Pulmonary artery endothelial cell (primary cell): ENCODE results near the gene LTBP1. TPM values are rescaled to one million over a fixed set of nuclear protein-coding genes. Genes with fewer than 3 reads are reported as not detected.

Experiments used
- DNase-seq: peaks from one replicate; pipeline ENCODE4 v3.0.0-alpha.2; 2011; ENCODE audit warnings: low read depth, low spot score
- total RNA-seq: library from RNA; depleted of rRNA; stranded (reverse); fragments of >200 nt; gene quantifications from 2 replicates; pipeline ENCODE4 v1.2.3, GENCODE V29; 2014

The LTBP1 gene
- total RNA-seq, 1 donor from 2014 or later, result 109 TPM

DNA sequence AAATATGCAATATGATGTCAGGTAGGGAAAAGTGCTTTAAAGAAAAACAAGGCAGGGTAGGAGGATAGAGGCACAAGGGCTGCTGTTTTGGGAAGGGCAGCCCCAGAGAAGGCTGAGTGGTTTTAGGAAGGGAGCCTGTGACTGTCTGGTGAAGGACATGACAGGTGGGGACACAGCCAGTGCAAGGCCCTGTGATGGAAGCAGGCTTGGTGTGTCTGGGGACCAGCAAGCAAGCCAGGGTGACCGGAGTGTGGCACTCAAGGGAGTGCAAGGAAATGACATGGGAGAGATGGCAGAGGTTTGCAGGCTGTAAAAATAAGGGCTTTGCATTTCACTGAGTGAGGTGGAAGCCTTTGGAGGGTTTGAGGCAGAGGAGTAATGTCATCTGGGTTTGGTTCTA lies 62.0 kb downstream of the LTBP1 start:
- DNase-seq, result no peak

DNA sequence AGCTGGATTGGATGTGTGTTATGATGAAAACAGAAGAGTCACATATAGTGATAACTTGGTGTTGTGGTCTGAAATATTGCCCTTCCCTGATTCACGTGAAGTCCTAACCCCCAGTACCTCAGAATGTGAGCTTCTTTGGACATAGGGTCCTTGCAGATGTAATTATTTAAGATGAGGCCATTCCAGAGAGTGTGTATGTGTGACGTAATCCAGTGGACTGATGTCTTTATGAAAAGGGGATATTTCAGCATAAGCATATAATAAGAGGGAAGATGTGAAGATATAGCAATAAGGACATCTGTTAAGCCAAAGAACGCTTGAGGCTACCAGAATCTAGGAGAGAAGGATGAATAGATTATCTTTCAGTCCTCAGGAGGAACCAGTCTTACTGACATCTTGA lies 62.5 kb downstream of the LTBP1 start:
- no peak for DNase-seq

DNA sequence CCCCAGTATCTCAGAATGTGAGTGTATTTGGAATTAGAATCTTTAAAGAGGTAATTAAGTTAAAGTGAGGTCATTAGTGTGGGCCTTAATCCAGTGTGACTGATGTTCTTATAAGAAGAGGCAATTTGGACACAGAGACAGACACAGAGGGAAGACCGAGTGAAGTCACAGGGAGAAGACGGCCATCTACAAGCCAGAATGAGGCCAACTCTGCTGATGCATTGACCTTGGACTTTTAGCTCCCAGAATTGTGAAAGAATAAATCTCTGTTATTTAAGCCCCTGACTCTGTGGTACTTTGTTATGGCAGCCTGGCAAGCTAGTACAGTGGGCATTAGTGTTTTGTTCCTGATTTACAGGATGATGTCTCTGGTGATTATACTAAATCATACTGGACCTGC lies 64.6 kb downstream of the LTBP1 start:
- DNase-seq, result no peak

DNA sequence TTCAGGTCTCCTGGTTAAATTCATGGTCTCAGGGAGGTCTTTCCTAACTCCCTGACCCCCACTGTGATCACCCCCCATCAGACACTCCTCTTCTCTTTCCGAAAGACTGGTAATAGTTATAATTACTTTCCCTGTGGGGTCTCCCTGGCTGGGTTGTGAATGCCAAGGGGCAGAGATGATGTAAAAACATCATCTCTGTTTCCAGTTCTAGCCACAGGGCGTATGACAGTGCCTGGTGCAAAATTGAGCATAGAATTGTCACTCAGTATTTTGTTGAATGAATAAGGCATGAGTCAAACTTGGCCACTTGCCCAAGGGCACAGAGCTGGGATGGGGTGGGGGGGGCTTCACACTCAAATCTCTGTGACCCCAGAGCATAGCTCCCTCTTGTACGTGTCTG lies 65.2 kb downstream of the LTBP1 start:
- DNase-seq, result no peak

DNA sequence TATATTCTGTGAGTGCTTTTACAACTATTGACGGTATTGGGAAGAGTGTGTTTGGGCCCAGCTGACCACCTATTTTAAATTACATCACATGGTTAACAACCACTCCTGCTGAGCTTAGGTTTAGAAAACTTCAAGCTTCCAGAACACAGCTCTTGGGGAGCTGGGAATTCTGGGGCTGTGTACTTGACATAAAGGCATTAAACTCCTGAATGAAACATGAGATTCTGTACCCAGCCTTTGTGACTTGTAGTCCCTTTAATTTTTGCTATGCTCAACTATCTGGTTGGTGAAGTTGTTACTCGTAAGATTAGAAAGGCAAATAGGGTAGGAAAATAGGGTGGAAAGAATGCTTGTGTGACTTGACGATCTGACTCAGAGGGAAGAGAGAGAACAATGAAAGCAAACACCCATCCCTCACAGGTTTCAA lies 66.9 kb downstream of the LTBP1 start:
- DNase-seq, result no peak

DNA sequence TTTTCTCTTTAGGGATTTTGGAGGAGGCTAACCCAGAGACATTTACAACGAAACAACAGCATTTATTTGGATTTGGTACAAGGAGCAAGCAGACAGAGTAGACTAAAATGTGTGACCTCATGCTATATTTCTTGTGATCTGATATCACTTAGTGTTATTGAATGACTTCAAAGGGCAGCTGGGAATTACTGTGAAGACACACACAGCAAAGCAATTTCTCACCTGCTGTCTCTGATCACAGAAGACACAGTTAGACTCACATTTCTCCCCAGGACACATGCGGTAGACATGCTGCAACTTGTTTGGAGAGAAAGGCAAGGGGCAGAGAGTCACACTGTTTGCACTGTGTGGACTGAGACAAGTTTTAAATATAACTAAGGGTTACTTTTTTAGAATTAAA lies 67.5 kb downstream of the LTBP1 start:
- no peak for DNase-seq

DNA sequence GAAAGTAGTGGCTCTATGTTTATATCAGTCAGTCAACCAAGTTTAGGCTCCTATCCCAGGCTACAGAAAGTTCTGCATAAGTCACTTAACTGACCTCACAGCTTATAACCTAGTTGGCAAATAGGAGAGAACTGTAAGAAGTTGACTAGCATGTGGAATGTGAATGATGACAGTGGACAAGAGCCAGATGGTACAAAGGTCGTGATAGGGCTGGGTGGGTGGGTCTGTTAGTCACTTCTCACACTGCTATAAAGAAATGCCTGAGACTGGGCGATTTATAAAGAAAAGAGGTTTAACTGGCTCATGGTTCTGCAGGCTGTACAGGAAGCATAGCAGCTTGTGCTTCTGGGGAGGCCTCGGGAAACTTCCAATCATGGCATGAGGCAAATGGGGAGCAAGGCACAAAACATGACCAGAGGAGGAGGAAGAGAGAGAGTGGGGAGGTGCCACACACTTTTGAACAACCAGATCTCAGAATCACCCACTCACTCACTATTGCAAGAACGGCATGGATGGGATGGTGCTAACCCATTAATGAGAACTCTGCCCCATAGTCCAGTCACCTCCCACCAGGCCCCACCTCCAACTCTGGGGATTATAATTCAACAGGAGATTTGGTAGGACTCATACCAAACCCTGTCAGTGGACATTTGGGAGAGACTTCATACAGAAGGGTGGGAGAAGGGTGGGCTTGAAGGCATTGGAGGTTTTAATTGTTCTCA lies 68.8 kb downstream of the LTBP1 start:
- DNase-seq, result no peak

DNA sequence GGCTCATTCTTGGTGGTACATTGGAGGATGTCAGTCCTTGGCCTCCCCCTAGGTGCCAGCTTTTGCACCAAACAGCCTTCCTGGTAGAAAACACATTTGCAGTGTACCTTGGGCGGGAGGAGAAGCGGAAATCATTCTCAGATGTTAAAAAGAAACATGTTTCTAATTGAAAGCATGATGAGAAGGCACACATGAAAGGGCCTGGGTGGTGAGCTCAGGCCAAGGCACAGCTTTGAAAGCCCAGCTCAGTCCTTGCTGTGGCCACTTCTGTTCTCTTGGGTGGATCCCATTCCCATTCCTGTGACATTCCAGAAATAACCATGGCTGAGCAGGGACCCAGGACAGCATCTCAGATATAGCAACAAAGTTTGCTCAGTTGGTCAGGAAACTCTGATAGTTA lies 71.5 kb downstream of the LTBP1 start:
- no peak for DNase-seq

DNA sequence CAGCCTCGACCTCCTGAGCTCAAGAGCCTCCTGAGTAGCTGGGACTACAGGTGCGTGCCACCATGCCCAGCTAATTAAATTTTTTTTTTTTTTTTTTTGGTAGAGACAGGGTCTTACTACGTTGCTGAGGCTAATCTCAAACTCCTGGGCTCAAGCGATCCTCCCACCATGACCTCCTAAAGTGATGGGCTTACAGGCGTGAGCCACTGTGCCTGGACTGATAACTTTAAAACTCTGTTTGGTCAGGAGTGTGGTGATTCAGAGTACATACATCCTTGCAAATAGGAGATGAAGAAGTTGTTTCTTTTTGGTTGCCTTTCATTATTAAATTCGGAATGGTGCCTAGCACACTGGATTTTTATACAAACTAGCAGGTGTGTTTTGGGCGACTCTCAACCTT lies 73.0 kb downstream of the LTBP1 start:
- DNase-seq, result no peak

DNA sequence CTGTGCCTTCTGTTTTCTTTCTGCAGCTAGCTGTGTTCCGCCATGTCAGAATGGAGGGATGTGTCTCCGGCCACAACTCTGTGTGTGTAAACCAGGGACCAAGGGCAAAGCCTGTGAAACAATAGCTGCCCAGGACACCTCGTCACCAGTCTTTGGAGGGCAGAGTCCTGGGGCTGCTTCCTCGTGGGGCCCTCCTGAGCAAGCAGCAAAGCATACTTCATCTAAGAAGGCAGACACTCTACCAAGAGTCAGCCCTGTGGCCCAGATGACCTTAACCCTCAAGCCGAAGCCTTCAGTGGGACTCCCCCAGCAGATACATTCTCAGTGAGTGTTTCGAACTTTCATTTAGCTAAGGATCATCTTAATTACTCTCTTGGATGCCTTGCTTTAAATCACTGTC lies 74.1 kb downstream of the LTBP1 start:
- no peak for DNase-seq

DNA sequence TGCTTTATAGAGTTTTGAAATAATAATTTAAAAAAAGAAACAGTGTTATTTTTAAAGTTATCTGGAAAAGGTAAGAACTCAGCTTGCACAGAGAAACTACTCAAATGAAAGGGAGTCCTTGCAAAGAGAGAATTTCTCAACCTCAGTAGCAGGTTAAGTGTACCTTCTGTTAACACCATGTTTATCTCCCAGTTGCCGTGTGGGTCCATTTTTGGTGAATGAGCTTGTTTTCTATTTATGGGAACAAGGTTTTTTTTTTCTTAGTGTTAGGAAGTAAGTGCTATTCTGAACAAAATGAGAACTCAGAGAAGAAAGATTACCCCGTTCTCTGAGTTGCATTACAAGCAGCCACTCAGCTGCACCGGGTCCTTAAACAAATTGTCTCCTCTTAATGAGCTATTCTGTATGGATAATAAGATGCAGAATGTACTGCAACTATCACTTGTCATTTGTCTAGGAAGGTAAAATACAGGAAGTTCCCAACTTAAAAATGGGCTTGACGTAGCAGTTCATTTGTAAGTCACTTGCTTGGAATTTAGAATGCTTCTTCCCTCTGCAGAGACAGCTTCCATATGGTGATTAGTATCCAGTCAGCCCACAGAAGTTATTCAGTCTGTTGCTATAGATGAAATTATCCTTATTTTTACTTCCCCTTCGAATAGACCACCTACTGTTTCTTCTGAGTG lies 74.9 kb downstream of the LTBP1 start:
- no peak for DNase-seq

DNA sequence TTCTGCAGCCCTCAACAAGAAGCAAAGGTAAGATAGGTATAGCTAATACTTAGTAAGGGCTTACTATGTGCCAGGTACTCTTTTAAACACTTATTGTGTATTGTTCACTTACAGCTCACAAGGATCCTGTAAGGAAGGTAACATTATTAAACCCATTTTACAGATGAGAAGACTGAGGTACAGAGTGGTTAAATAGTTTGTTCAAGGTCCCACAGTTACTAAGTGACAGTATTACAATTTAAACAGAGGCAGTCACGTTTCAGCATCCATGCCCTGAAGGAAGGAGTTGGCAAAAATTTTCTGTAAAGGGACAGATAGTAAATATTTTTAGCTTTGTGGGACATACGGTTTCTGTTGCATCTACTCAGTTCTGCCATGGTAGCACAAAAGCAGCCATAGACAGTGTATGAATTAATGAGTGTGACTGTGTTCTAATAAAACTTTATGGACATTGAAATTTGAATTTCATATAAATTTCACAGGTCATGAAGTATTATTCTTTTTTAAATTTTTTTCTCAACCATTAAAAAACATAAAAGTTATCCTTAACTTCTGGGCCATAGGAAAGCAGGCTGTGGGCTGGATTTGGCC lies 75.7 kb downstream of the LTBP1 start:
- DNase-seq, result no peak

DNA sequence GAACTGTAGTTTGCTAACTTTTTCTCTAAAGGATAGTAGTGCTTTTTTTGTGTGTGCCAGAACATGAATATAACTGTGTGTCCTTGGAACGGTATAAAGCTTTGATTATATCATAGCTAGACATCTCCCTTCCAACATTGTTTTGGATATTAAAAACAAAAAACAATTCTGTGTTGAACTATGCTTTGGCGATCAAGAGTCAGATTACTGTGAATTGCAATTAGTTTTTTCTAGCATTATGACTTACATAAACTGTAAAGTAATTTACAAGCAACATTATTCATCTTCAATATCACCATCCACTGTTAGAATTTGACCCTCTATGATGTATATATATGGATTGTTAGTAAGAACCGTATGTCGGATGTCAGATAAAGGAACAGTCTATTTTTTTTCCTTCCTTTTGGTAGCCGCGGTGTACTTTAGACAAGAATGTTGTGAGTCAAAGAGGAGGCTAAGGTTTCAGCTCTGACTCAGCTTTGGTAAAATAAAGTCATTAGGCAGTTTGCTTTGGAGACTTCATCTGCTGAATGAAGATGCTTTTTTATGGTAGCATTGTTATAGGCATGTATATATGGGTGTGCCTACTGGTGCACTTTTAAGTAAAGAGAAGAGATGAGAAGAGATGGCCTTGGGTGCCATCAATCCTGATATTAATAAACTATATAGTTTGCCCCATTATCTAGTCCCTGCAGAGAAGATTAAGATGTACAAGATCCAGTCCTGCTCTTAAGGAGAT lies 76.4 kb downstream of the LTBP1 start:
- DNase-seq, result peak; percentile 83

DNA sequence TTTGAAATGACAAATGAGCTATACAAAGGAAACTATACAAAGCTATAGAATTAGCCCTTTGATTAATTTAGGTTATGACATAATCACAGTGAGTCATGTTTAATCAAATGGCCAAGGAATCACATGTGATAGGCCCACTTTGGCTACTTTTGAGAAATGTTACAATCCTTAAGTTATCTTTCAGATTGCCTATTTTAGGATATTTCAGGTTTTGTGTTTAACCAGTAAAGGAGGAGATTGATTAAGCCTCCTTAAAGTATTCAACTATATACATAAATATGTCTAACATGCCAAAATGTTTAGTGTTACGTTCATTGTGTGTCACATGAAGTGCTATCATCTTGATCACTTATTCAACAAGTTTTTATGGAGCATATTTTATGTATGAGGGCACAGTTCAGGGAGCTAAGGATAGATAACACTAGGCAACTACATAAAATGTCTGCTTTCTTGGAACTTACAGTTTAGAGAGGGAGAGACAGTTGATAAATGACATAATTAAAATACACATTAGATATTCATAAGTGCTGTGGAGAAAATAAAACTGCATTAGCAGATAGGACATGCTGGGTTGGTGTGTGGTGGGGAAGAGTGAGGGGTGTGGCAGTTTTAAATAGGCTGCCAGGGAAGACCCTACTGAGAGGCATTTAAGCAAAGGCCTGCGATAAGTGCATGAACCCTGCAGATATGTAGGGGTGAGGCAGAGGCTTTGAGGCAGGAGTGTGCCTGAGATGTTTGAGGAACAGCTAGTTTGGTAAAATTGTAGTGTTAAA lies 77.2 kb downstream of the LTBP1 start:
- no peak for DNase-seq

DNA sequence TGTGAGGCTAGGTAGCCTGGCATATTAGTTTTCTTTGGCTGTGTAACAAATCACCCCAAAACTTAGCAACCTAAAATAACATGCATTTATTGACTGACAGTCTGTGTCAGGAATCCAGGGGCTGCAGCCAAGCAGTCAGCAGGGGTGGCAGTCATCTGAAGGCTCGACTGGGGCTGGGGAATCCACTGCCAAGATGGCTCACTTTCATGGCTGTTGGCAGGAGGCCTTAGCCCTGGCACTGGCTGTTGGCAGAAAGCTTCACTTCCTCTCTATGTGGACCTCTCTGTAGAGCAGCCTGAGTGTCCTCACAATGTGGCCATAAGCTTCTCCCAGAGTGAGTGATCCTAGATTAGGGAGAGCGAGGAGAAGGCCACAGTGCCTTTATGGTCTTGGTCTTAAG lies 78.0 kb downstream of the LTBP1 start:
- DNase-seq, result no peak

DNA sequence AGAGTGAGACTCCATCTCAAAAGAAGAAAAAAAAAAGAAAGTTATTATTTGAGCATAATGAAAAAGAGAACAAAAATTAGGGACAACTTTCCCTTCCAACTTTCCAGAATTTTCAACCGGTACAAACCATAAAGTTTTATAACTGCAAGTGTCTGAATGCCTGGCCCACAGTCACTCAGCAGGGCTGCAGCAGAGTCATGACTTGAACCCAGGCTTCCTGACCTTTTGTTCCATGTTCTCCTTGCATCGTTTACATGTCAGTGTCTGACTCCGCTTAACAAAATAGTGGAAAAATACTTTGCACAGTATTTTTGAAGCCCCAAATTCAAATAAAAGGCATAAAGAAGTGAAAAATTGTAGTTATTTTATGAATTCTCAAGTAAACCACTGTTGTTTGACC lies 82.7 kb downstream of the LTBP1 start:
- DNase-seq, result no peak

DNA sequence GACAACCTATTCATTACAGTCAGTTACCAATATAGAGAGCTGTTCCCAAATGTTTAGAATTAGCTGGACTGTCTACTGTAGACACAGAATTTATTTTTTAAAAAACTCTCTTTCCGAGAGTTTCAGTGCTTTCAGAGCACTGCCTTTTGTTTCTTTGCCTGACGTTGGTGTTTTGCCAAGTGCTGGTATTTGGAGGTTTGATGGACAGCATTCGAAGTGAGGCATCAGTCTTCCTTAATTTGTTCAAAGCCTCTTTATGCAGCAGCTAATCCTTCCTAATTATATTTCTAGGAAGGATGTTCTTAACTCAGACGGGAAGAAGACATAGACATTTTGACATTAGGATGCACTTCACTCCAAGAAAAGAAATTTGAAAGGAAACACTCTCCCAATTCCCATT lies 83.2 kb downstream of the LTBP1 start:
- no peak for DNase-seq

DNA sequence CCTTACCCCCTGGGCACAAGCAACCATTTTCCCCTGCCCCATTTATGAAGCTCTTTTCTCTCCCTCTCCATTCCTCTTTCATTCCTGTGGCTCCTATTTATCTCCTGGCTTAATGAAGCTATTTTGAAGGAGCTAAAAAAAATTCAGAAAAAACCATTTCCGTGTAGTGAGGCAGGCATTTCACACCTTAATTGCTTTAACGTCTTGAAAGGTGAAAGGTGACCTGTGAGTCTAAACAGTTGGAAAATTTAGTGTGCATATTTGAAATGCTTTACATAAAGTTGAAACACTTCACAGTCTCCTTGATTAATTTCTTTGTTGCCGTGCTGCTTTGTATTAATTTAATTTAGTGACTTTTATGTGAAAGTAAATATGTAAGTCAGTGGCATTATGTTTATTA lies 83.6 kb downstream of the LTBP1 start:
- DNase-seq, result no peak

DNA sequence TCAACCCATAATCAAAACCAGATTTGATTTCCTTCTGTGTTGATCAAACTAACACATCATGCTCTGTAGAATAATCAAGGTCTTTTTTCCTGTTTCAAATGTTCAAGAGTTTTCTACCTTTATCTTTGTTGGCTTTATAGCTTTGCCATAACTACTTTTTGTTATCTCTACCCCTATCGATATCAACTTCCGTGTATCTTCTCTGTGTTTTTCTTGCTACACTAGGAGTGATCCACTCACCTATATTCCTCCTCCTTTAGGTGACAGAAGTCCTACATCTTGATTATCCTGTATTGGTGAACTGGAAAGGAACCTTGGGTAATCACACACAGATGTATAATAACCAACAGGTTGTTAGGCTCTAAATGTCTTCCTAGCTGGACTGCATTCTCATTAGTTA lies 85.5 kb downstream of the LTBP1 start:
- no peak for DNase-seq

DNA sequence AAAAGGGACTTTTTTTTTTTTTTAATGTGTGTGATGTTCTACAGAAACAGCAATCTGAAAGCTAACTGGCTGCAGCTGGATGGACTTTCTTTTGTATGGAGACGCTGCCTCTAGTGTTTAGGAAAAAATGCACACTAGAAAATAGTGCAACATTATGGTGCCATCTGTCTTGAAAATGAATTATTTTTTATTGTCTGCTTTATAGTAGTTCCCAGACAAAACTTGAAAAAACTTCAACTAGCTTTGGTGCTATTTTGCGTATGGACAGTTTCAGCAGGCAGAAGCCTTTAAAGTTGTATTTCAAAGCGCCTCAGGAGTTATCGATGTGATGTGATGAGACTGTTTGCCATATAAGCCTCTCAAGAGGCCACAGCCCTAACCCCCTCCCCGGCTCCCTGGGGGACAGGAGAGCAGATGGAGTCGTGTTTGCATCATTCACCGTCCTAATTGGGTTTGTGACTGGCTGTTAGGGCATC lies 86.9 kb downstream of the LTBP1 start:
- DNase-seq, result no peak

DNA sequence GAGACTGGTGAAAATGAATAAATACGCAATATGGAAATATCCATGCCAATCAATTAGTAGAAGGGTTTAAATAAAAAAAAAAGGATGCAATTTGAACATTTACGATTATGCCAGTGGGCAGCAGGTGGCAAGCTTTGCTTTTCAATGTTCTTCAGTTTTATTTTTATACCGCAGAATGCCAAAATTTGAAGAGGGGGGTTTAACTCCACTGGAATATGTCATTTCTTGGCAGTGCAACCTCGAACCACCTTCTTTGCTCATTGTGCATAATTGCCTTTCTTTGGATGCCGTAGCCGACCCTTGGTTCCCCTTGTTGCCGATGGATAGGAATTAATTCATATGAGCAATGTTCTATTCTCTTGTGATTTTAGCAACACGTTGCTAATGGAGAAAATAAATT lies 88.0 kb downstream of the LTBP1 start:
- DNase-seq, result no peak
